HEK293 (cell line): Measurements from ENCODE around the gene CATSPERZ.

Experiments
- CTCF ChIA-PET: fragments of 350-600 bp; formaldehyde crosslinking; extraction: SDS; loops from one replicate; lab custom pipeline; 2021; ENCODE audit warnings: antibody characterized with exemption; lab: Yijun Ruan, JAX
- POLR2A ChIA-PET: fragments of 300-600 bp; formaldehyde crosslinking; extraction: SDS; loops from one replicate; lab custom pipeline; 2020; ENCODE audit warnings: antibody characterized with exemption, inconsistent platforms; lab: Yijun Ruan, JAX
- H3K27ac ChIP-seq: fragments of 200-500 bp; sonication (Bioruptor generic); 2 replicates; pipeline ENCODE4 v1.5.1; 2014; ENCODE audit warnings: low read depth, low read length, control low read depth, inconsistent platforms; ENCODE audit errors: extremely low read depth
- H3K36me3 ChIP-seq, 2 experiments: fragments of 200-500 bp in 1 of 2; sonication (Bioruptor generic) in 1 of 2; 1 replicate in 1 of 2; 2 replicates in 1 of 2; pipeline ENCODE4 v1.5.1; 2014 to 2017; ENCODE audit warnings: inconsistent platforms in 2 of 2, low read length in 2 of 2; ENCODE audit not compliant: control insufficient read depth in 2 of 2, insufficient read depth in 1 of 2
- H3K4me1 ChIP-seq: fragments of 200-500 bp; sonication (Bioruptor generic); 2 replicates; pipeline ENCODE4 v1.5.1; 2014; ENCODE audit warnings: mild to moderate bottlenecking, low read length, inconsistent platforms; ENCODE audit not compliant: control insufficient read depth, insufficient read depth
- H3K4me3 ChIP-seq: 2 replicates; pipeline ENCODE4 v1.5.1; 2011; ENCODE audit warnings: low read depth, mild to moderate bottlenecking, control low read depth, low read length, moderate library complexity
- H3K9me3 ChIP-seq: fragments of 200-500 bp; sonication (Bioruptor generic); 2 replicates; pipeline ENCODE4 v1.5.1; 2014; ENCODE audit warnings: low read depth, low read length, inconsistent platforms; ENCODE audit not compliant: control insufficient read depth, insufficient read depth
- AEBP2 ChIP-seq: fragments of 450-650 bp; formaldehyde crosslinking; IDR thresholded peaks from 2 replicates; pipeline ENCODE4 v1.5.1; 2016; ENCODE audit warnings: missing biosample characterization, missing genetic modification characterization, borderline replicate concordance
- BCL11A ChIP-seq: fragments of 450-650 bp; formaldehyde crosslinking; IDR thresholded peaks from 2 replicates; pipeline ENCODE4 v1.5.1; 2016; ENCODE audit warnings: low read depth, missing biosample characterization, missing genetic modification characterization
- BCL11B ChIP-seq: fragments of 450-650 bp; formaldehyde crosslinking; IDR thresholded peaks from 2 replicates; pipeline ENCODE4 v1.5.1; 2016; ENCODE audit warnings: low read depth, missing biosample characterization, missing genetic modification characterization
- ELK4 ChIP-seq: IDR thresholded peaks from 2 replicates; pipeline ENCODE4 v1.6.1; 2011; ENCODE audit warnings: mild to moderate bottlenecking, low read depth, low read length, borderline replicate concordance
- GLIS1 ChIP-seq: fragments of 450-650 bp; formaldehyde crosslinking; IDR thresholded peaks from 2 replicates; pipeline ENCODE4 v1.5.1; 2016; ENCODE audit warnings: missing biosample characterization, missing genetic modification characterization
- HOXC10 ChIP-seq: sonication (generic); formaldehyde crosslinking; IDR thresholded peaks from 2 replicates; pipeline ENCODE4 v1.8.1; 2023; ENCODE audit warnings: mild to moderate bottlenecking, missing genetic modification reagents
- KLF17 ChIP-seq: fragments of 450-650 bp; formaldehyde crosslinking; IDR thresholded peaks from 2 replicates; pipeline ENCODE4 v1.5.1; 2016; ENCODE audit warnings: missing biosample characterization, missing genetic modification characterization
- PATZ1 ChIP-seq: fragments of 450-650 bp; formaldehyde crosslinking; IDR thresholded peaks from 2 replicates; pipeline ENCODE4 v1.5.1; 2016; ENCODE audit warnings: missing biosample characterization, missing genetic modification characterization
- ZBTB48 ChIP-seq: fragments of 450-650 bp; formaldehyde crosslinking; IDR thresholded peaks from 2 replicates; pipeline ENCODE4 v1.5.1; 2016; ENCODE audit warnings: missing biosample characterization, missing genetic modification characterization
- ZEB2 ChIP-seq: fragments of 450-650 bp; formaldehyde crosslinking; IDR thresholded peaks from 2 replicates; pipeline ENCODE4 v1.5.1; 2016; ENCODE audit warnings: missing biosample characterization, missing genetic modification characterization
- ZFP41 ChIP-seq: fragments of 450-650 bp; formaldehyde crosslinking; IDR thresholded peaks from 2 replicates; pipeline ENCODE4 v1.5.1; 2016; ENCODE audit warnings: missing biosample characterization, missing genetic modification characterization, borderline replicate concordance
- ZNF140 ChIP-seq: fragments of 450-650 bp; formaldehyde crosslinking; IDR thresholded peaks from 2 replicates; pipeline ENCODE4 v1.5.1; 2016; ENCODE audit warnings: missing biosample characterization, missing genetic modification characterization
- ZNF2 ChIP-seq: fragments of 450-650 bp; formaldehyde crosslinking; IDR thresholded peaks from 2 replicates; pipeline ENCODE4 v1.5.1; 2016; ENCODE audit warnings: missing biosample characterization, missing genetic modification characterization
- ZNF248 ChIP-seq: fragments of 450-650 bp; formaldehyde crosslinking; IDR thresholded peaks from 2 replicates; pipeline ENCODE4 v1.5.1; 2017; ENCODE audit warnings: missing biosample characterization, missing genetic modification characterization
- ZNF354C ChIP-seq: fragments of 450-650 bp; formaldehyde crosslinking; IDR thresholded peaks from 2 replicates; pipeline ENCODE4 v1.5.1; 2016; ENCODE audit warnings: missing biosample characterization, missing genetic modification characterization, low read depth, borderline replicate concordance
- ZNF404 ChIP-seq: fragments of 450-650 bp; formaldehyde crosslinking; IDR thresholded peaks from 2 replicates; pipeline ENCODE4 v1.5.1; 2017; ENCODE audit warnings: missing biosample characterization, missing genetic modification characterization
- ZNF416 ChIP-seq: fragments of 450-650 bp; formaldehyde crosslinking; IDR thresholded peaks from 2 replicates; pipeline ENCODE4 v1.5.1; 2016; ENCODE audit warnings: missing biosample characterization, missing genetic modification characterization
- ZNF423 ChIP-seq: fragments of 450-650 bp; formaldehyde crosslinking; IDR thresholded peaks from 2 replicates; pipeline ENCODE4 v1.5.1; 2016; ENCODE audit warnings: missing biosample characterization, missing genetic modification characterization
- ZNF514 ChIP-seq: fragments of 450-650 bp; formaldehyde crosslinking; IDR thresholded peaks from 2 replicates; pipeline ENCODE4 v1.5.1; 2016; ENCODE audit warnings: missing biosample characterization, missing genetic modification characterization
- ZNF548 ChIP-seq: fragments of 450-650 bp; formaldehyde crosslinking; IDR thresholded peaks from 2 replicates; pipeline ENCODE4 v1.5.1; 2016; ENCODE audit warnings: missing biosample characterization, missing genetic modification characterization
- ZNF558 ChIP-seq: fragments of 450-650 bp; formaldehyde crosslinking; IDR thresholded peaks from 2 replicates; pipeline ENCODE4 v1.5.1; 2016; ENCODE audit warnings: missing biosample characterization, missing genetic modification characterization
- ZNF621 ChIP-seq: fragments of 450-650 bp; formaldehyde crosslinking; IDR thresholded peaks from 2 replicates; pipeline ENCODE4 v1.5.1; 2017; ENCODE audit warnings: missing biosample characterization, missing genetic modification characterization
- ZNF623 ChIP-seq: fragments of 450-650 bp; formaldehyde crosslinking; IDR thresholded peaks from 2 replicates; pipeline ENCODE4 v1.5.1; 2016; ENCODE audit warnings: missing biosample characterization, missing genetic modification characterization
- ZNF639 ChIP-seq: fragments of 450-650 bp; formaldehyde crosslinking; IDR thresholded peaks from 2 replicates; pipeline ENCODE4 v1.5.1; 2016; ENCODE audit warnings: missing biosample characterization, missing genetic modification characterization
- ZSCAN18 ChIP-seq: fragments of 450-650 bp; formaldehyde crosslinking; IDR thresholded peaks from 2 replicates; pipeline ENCODE4 v1.5.1; 2016; ENCODE audit warnings: missing biosample characterization, missing genetic modification characterization

Gene CATSPERZ

GRCh38 chr11:64258946-64259532 is 41.1 kb upstream of the CATSPERZ start:
- ChIA-PET CTCF (interaction anchor here (0.7 kb wide), 1 partner anchor 1351 kb away, joined by 5 read pairs; no protein-coding TSS in a partner anchor), POLR2A (interaction anchor here (0.8 to 1.6 kb wide), 3 partner anchors 9 to 16 kb away, joined by 3 to 4 read pairs (median 4); no protein-coding TSS in a partner anchor)
- no peaks in the 10 kb centered on the region for H3K9me3 ChIP-seq
- H3K27ac ChIP-seq: no peak overlapping the region
- peaks cover 0 to 83% of the 10 kb centered on the region in 2 experiments; a peak in 2 of 3 replicates for H3K36me3 ChIP-seq
- H3K4me3 ChIP-seq: no peak overlapping the region
- no peaks in the 10 kb centered on the region; the same call in 1 of the 2 replicates for H3K4me1 ChIP-seq
- TF ChIP-seq HOXC10 (CRISPR knock-in tag) (no peak), KLF17 (tag by site-specific recombination) (no peak), ZNF140 (no peak), ZNF248 (tag by site-specific recombination) (no peak), GLIS1 (tag by site-specific recombination) (no peak), AEBP2 (tag by site-specific recombination) (no peak), ZNF548 (no peak)

GRCh38 chr11:64259533-64260067 is 40.6 kb upstream of the CATSPERZ start:
- ChIA-PET CTCF (interaction anchor here (0.7 kb wide), 1 partner anchor 1352 kb away, joined by 5 read pairs; no protein-coding TSS in a partner anchor), POLR2A (no interaction called here)
- Histone ChIP-seq H3K27ac (no peak overlapping the region), H3K4me3 (no peak overlapping the region), H3K4me1 (no peaks in the 10 kb centered on the region; the same call in 1 of the 2 replicates), H3K36me3 (peaks cover 0 to 83% of the 10 kb centered on the region in 2 experiments; a peak in 2 of 3 replicates), H3K9me3 (no peaks in the 10 kb centered on the region)
- TF ChIP-seq ZSCAN18 (no peak), ELK4 (no peak), ZNF639 (tag by site-specific recombination) (no peak), ZEB2 (tag by site-specific recombination) (0 out of 2 replicates have a peak, but pooled peaks have one; percentile 20), ZNF623 (no peak), PATZ1 (tag by site-specific recombination) (no peak), ZNF2 (tag by site-specific recombination) (no peak), ZNF404 (tag by site-specific recombination) (no peak), BCL11A (tag by site-specific recombination) (peak; percentile 96), ZNF423 (tag by site-specific recombination) (no peak), HOXC10 (CRISPR knock-in tag) (no peak), ZFP41 (tag by site-specific recombination) (no peak), ZNF514 (tag by site-specific recombination) (no peak), ZNF416 (tag by site-specific recombination) (no peak), ZNF558 (tag by site-specific recombination) (no peak), ZNF621 (tag by site-specific recombination) (no peak), ZBTB48 (tag by site-specific recombination) (no peak), BCL11B (tag by site-specific recombination) (peak; percentile 99), ZNF354C (tag by site-specific recombination) (no peak), KLF17 (tag by site-specific recombination) (no peak)
